ENCODE results near the gene IBA57. TPM values are rescaled to one million over a fixed set of nuclear protein-coding genes. Genes with fewer than 3 reads are reported as not detected.

Gene IBA57
- total and polyA plus RNA-seq, 2 experiments from 2014 or later: 4.7 to 5.0 TPM

GRCh38 chr1:228194436-228194835 is 28.8 kb downstream of the IBA57 start:
- no peaks in the 10 kb centered on the region for H3K27me3 ChIP-seq
- no peak for DNase-seq (ENCODE audit: low spot score)
- H3K27ac ChIP-seq: no peak overlapping the region
- H3K4me3 ChIP-seq: no peak overlapping the region
- no peak overlapping the region for H2AFZ ChIP-seq
- TF ChIP-seq CTCF (IDR thresholded peaks at IDR 0.05; ENCODE audit: poor library complexity): no peak
- TF ChIP-seq EZH2phosphoT487 (IDR thresholded peaks at IDR 0.05; ENCODE audit: low read depth, severe bottlenecking, unreplicated experiment): no peak
- TF ChIP-seq EZH2 (IDR thresholded peaks at IDR 0.05; ENCODE audit: borderline replicate concordance): no peak
- H3K4me2 ChIP-seq: no peak overlapping the region
- H3K9me2 ChIP-seq (replicated peaks; ENCODE audit: insufficient read depth): no peaks in the 10 kb centered on the region
- 84% methylated on average over 3 of the region's 3 CpGs for WGBS (ENCODE audit: low lambda C conversion rate, missing lambda C conversion rate)
- no peaks in the 10 kb centered on the region for H4K20me1 ChIP-seq (ENCODE audit: insufficient read depth, poor library complexity, severe bottlenecking)
- no peaks in the 10 kb centered on the region for H3K79me2 ChIP-seq
- no peaks in the 10 kb centered on the region for H3K36me3 ChIP-seq (replicated peaks; ENCODE audit: insufficient read depth, low read depth)
- H3K4me1 ChIP-seq (ENCODE audit: insufficient read depth): no peaks in the 10 kb centered on the region
- H3K9me3 ChIP-seq (ENCODE audit: low read depth): peaks cover 10% of the 10 kb centered on the region

GRCh38 chr1:228194921-228195812 is 29.6 kb downstream of the IBA57 start:
- no peak for DNase-seq (ENCODE audit: low spot score)
- Histone ChIP-seq H3K4me1 (ENCODE audit: insufficient read depth) (no peaks in the 10 kb centered on the region), H3K9me2 (replicated peaks; ENCODE audit: insufficient read depth) (no peaks in the 10 kb centered on the region), H3K4me2 (no peak overlapping the region), H4K20me1 (ENCODE audit: insufficient read depth, poor library complexity, severe bottlenecking) (no peaks in the 10 kb centered on the region), H3K27me3 (no peaks in the 10 kb centered on the region), H3K36me3 (replicated peaks; ENCODE audit: insufficient read depth, low read depth) (no peaks in the 10 kb centered on the region), H2AFZ (no peak overlapping the region), H3K27ac (no peak overlapping the region), H3K4me3 (no peak overlapping the region), H3K9me3 (ENCODE audit: low read depth) (peaks cover 12% of the 10 kb centered on the region), H3K79me2 (no peaks in the 10 kb centered on the region)
- 93% methylated on average over 8 of the region's 8 CpGs for WGBS (ENCODE audit: low lambda C conversion rate, missing lambda C conversion rate)
- TF ChIP-seq CTCF (IDR thresholded peaks at IDR 0.05; ENCODE audit: poor library complexity): no peak
- no peak for TF ChIP-seq EZH2phosphoT487 (IDR thresholded peaks at IDR 0.05; ENCODE audit: low read depth, severe bottlenecking, unreplicated experiment)
- TF ChIP-seq EZH2 (IDR thresholded peaks at IDR 0.05; ENCODE audit: borderline replicate concordance): no peak

- H3K9me2 ChIP-seq (replicated peaks; ENCODE audit: insufficient read depth): no peaks in the 10 kb centered on the region
- H3K4me3 ChIP-seq: no peak overlapping the region
- TF ChIP-seq EZH2 (IDR thresholded peaks at IDR 0.05; ENCODE audit: borderline replicate concordance): no peak
- TF ChIP-seq CTCF (IDR thresholded peaks at IDR 0.05; ENCODE audit: poor library complexity): no peak
- no peak for TF ChIP-seq EZH2phosphoT487 (IDR thresholded peaks at IDR 0.05; ENCODE audit: low read depth, severe bottlenecking, unreplicated experiment)
- DNase-seq (ENCODE audit: low spot score): no peak
- H4K20me1 ChIP-seq (ENCODE audit: insufficient read depth, poor library complexity, severe bottlenecking): no peaks in the 10 kb centered on the region
- WGBS (ENCODE audit: low lambda C conversion rate, missing lambda C conversion rate): 95% methylated on average over 4 of the region's 4 CpGs
- H3K4me1 ChIP-seq (ENCODE audit: insufficient read depth): no peaks in the 10 kb centered on the region
- H3K36me3 ChIP-seq (replicated peaks; ENCODE audit: insufficient read depth, low read depth): no peaks in the 10 kb centered on the region
- no peaks in the 10 kb centered on the region for H3K79me2 ChIP-seq
- no peak overlapping the region for H3K27ac ChIP-seq
- H3K27me3 ChIP-seq: no peaks in the 10 kb centered on the region
- H2AFZ ChIP-seq: no peak overlapping the region
- H3K9me3 ChIP-seq (ENCODE audit: low read depth): peaks cover 12% of the 10 kb centered on the region
- H3K4me2 ChIP-seq: no peak overlapping the region
These were observed 32.0 kb downstream of the IBA57 start for GRCh38 chr1:228197555-228198147.
